Kidney tubule cell (primary cell): ENCODE measurements around the gene FOXB1.

Experiments
- DNase-seq: peaks from one replicate; pipeline ENCODE4 v3.0.0-alpha.2; 2018; ENCODE audit warnings: low spot score

The FOXB1 gene

DNA sequence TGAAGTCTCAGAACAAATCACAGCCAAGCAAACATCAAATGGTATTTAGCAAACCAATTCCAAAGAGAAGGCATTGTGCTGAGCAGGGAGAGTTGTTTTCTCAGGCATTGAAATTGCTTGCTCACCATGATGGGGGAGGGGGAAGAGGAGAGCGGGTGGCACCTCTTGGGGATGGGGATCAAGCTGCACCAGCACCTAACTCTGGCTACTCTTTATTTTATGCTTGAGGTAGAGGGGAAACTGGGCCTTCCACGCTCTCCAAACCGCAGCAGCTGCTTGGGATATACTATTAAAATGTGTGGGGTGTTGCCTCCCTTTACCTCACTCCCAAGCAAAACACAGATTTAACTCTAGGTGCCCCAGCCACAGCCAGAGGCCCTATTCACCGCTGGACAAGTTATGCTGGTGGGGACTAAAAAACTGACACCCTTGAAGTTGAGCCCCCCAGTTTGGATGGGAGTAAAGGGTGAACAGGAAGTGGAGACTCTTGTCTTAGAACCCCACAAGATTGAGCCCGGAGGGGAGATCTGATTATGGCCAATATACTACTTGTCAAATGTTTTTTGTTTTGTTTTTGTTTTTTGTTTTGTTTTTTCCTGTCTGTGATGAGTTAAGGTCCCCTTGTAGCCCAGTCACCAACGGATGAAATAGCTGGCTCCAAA lies 5.0 kb upstream of the FOXB1 start:
- DNase-seq: no peak

DNA sequence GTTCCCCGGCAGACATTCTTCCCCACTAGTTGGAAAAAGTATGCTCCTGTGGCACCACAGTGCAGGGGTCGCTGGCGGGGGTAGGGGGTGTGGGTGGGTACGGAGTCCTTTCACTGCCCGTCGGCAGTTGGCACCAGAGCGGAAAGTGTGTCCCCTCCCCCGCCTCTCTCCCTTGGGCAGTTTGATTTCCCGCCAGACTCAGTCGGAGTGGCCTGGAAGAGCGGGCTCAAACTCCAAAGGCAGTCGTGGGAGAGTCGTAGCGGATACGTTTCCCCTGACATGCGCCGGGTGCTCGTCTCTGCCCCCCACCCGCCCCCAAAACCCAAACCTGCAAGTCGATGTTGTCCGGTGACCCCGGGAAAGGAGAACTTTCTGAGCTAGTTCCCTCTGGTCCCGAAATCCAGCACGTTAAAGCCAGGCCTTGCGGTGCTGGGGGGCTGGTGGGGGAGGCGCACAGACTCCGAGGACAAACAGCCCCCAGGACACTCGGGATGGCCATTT lies 4.4 kb upstream of the FOXB1 start:
- DNase-seq: no peak

DNA sequence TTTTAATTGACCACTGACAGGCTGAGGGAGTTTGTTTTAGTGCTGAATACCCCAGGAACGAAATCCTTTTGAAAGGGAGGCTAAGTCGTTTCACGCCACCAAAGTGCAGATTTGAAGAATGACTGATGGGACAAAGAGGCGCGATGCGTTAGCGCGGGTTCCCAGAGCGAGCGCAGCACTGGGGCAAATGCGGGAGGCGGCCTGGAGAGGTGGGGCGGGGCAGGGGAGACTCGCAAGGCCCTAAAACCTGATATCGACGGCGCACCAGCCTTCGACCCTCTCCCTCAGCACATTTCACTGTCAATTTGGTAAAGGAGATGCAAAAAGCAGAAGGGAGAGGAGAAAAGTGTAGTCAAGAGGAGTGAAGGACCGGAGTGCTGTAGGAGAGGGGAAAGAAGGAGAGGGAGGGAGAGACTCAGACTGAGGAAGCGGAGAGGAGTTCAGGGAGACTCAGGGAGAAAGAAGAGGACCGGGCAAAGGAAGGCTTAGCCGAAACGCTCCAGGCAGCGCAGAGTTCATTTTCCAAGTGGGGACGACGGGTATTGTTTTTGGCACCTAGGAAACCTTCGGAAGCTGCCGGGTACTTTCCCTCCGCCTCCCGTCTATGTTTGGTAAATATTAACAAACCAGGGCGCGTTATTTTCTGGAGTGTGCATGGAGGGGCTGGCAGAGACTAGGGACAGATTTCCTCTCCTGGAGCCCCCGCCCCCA lies 3.8 kb upstream of the FOXB1 start:
- peak; percentile 37 for DNase-seq

DNA sequence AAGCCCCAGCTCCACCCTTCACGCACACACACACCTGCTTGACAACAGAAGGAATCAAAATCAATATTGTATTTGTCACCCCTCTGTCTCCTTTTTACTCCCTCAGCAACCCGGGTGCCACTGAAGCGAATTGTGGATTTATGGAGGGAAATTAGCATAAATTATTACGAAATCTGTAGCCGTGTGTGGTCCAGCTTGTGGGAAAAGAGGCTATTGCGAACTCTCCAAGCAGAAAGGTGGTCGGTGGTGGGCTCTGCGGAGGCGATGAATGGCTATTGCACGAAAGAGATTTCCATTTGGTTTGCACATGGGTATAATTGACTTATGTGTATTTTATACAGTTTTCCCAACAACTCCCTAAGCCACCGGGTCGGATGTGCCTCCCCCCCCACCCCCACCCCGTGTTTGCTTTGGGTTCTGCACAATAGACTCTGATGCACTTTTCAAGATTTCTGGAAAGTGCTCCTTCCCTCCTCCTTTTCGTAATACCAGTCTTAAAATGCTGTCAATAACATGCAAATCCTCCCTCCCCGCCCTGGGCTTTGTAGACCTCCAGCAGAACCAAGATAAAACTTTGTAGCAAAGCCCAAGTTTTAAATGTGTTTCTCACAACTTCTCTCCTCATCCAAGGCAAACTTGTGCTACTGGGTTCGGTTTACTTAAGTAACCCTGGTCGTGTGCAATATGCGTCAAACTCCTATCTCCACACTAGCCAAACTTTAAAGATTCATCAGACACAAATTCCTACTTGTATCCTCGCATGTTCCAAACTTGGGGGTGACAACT lies 3.1 kb upstream of the FOXB1 start:
- no peak for DNase-seq

DNA sequence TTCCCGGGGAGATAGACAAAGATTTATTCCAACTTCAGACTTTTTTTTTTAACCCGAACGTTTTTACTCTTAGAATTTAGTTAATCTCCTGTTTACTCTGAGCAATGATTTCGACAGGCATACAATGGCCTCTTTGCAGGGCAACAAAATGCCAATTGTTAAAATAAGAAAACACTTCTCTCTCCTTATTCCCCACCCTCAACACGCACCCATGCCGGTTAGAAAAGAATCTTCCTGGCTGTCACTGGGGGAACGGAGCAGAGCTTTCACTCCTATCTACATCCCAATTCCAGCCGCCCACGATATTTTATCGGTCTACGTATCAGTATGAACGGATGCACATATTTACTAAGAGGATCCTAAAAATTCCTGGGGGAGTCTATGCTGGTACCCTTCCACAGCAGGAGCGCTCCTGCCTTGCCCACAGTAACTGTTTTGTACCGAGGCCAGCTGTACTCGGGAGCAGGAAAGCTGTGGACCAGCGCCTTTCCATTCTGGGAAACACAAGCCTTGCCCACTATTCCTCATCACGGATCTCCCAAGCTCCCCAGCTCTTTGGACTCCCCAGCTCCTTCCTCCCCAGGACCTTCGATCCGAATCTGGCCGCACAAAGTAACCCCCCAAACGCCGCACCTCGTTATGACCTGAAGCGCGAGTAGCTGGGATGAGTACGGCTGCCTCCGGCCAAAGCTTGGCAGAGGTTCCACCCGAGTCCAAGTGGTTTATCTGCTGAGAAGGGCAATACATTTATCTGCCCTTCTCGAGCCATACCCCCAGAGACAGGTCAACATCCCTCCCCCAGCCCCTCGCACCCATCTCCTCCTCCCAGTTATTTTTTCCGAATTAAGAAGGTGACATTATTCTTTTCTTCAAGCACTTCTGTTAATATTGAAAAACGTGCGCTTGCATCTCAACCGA lies 2.2 kb upstream of the FOXB1 start:
- no peak for DNase-seq

DNA sequence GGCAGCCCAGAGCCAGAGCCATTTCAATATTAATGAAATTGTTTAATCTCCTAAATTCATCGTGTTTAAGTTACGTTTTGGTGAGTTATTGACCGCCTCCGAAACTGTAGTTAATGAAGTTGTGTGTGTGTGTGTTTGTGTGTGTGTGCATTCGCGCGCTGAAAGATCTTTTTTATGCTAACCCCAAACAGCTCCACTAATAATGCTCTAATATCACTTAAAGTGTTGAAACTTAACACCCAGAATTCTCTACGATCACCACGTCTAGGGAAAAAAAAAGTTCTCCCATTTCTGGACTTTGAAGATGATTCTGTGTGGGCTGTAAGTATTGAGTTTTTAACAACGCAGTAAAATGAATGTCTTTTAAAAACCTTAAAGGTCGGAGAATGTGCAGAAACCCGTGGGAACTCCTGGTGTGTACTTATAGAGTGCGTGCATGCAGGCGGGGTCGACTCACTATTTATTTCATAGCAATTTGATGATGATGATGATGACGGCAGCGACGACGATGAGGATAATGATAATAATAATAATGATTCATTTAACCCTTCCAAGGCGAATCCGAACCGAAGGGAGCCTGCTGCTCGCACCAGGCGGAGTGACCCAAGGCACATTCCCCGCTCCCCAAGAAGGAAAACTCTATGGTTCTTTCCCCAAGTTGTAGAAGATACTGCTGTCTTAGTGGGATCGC lies 1.4 kb upstream of the FOXB1 start:
- DNase-seq: no peak

DNA sequence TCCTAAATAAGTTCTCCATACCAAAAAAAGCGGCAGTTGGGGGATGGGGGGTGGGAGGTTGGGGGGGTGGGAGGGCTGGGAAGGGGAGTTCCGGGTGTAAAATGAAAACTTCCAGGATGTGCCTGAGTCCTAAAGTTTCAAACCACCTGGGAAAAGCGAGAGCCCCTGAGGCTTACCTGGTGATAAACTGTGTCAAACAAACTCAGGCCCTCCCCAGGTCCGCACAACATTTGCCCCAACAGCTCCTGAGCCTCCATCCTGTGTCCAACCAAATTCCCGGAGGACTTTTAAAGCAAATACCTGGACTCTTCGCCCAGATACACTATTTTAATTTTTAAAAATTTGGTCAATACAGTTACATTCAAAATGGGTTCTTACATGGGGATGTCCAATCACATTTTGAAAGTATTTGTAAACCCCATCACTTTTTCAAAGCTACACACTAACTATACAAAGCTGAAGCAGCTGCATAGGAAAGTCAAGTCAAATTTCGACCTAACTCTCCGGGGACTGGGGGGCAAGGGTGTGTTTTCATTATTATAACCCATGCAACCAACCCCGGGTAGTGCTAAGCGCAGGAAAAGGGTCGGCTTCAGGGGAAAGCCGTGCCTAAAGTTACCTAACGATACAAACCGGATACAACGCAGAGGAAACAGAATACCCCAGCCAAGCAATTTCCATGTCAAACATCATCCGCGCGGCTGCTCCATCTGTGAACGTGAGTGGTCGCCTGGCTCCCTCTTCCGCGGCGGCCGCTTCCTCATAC lies 685 bp upstream of the FOXB1 start:
- DNase-seq: no peak

DNA sequence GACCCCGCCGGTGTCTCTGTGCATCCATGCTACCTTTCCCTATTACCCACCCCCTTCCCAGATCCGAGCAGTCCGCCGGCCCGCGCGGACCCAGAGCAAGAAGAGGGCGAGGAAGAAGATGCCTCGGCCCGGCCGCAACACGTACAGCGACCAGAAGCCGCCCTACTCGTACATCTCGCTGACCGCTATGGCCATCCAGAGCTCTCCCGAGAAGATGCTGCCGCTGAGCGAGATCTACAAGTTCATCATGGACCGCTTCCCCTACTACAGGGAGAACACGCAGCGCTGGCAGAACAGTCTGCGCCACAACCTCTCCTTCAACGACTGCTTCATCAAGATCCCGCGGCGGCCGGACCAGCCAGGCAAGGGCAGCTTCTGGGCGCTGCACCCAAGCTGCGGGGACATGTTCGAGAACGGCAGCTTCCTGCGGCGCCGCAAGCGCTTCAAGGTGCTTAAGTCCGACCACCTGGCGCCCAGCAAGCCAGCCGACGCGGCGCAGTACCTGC lies 788 bp downstream of the FOXB1 start:
- DNase-seq: no peak

DNA sequence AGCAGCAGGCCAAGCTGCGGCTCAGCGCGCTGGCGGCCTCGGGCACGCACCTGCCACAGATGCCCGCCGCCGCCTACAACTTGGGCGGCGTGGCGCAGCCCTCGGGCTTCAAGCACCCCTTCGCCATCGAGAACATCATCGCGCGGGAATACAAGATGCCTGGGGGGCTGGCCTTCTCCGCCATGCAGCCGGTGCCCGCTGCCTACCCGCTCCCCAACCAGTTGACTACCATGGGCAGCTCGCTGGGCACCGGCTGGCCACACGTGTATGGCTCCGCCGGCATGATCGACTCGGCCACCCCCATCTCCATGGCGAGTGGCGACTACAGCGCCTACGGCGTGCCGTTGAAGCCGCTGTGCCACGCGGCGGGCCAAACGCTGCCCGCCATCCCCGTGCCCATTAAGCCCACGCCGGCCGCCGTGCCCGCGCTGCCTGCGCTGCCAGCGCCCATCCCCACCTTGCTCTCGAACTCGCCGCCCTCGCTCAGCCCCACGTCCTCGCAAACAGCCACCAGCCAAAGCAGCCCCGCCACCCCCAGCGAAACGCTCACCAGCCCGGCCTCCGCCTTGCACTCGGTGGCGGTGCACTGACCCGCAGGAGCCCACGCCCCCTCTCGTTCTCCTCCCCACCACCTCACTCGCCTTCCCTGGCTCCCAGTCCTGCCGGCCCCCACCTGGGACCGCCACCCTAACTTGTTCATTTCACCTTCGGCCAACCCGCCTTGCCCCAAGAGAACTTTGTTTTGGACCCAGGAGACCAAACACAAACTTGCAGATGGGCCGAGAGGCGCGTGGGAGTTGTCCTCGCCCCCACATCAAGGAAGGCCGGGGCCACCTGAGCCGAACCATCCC lies 1.5 kb downstream of the FOXB1 start:
- no peak for DNase-seq

DNA sequence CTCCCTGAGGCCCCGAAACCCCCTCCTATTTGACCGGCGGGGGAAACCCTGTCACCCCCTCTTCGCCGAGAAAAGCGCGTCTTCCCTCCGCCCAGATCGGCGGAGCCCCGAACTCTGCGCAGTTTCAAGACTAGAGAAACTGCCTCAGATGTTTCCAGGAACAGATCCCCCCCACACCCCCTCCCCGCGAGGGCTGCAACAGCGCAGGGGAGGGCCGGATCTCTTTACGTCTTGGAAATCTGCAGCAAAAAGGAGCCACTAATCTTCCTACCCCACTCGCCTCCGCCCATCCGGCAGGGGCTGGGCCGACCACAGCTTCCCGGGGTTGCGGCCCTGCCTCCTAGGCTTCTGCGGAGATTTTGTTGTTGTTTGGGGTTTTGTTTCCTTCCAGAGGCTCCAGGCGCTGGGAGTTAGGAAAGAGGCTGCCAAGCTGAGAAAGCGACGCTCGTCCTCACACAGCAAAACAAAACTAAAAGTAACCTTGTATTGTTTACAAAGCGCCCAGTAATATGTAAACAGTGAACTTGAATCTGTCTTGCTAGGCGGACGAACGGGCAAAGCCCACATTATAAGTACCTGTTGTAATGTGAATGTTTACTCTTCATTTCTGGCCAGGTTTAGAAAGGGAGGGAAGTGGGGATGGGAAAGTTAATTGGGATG lies 2.2 kb downstream of the FOXB1 start:
- DNase-seq: no peak

DNA sequence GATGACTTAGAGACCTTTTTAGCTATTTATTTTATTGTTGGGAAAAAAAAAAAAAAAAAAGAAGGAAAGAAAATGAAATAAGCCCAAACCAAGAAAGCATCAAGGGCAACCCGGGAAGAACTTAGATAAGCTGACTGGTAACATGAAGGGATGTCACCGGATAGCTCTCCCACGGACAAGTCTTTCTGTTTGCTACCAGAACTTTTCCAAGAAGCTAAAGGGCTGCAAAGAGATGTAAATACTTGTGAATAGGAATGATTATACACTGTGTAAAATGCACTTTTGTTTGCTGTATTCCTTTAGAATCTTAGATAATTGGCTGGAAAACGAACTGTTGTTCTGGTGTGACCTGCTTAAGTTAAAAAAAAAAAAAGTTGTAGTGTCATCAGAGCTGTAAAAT lies 2.8 kb downstream of the FOXB1 start:
- DNase-seq: no peak

DNA sequence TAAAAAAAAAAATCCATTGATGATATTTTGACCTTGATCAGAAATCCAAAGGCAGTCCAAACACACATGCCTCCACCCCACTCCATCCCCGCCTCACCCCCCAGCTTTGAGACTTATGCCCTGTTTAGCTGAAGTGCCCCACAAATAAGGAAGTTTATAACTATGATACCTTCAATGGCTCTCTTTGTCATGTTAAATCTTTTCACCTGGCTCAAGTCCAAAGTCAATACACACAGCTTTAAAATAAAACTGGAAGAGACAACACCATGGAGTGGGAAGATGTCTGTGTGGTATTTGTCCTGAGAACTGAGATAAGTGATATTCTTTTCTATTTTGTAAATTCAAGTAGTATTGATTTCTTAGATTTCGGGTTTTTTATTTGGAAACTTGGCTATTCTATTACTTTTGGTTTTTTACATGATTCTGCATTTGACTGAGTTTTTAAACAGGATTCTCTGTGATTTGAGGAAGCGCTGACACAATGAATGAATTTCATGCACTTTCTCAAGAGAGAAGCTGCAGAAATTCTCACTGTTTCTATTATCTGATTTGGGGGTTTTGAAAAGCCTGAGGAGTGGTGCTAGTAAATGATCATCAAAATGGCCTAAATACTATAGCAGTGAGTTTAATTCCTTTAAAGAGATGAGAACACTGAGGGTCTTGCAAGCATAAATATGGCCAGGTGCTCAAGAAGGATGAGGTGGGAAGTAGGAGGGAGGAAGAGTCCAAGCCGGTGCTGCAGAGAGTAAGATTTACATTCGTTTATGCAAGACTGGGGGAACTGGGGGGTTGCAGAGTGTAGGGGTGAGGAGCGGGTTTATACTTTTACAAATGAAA lies 5.2 kb downstream of the FOXB1 start:
- DNase-seq: no peak

DNA sequence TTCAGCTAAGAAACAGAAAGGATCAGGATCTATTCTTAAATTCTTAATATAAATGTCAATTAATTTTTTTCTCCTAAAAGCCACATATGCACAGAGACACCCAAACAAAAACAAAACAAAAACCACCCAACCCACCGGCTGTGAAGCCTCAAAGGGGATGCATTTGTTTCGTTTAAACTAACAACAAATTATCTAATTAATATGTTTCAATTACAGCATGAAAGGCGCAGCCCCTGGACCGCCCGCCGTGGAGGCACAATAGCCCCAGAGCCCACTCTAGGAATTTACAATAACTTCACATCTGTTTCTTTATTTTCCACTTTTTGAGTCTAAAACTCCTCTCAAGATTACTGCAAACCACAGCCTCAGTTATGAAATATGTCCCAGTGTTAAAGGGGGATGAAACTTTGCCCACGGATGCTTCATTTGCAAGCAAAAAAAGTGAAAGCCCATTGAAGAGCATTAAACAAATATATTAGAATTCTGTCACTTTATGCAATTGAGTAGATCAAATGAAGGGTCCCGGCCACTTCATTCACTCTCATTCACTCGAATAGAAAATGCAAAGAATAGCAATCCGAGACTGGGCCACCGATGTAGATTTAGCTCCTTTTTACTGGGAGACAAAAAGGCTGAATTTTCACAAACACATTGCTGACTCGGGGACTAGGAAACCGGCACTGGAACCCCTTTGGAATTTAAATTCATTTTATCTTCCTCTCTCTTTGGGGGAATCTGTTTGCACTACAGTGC lies 6.0 kb downstream of the FOXB1 start:
- no peak for DNase-seq

DNA sequence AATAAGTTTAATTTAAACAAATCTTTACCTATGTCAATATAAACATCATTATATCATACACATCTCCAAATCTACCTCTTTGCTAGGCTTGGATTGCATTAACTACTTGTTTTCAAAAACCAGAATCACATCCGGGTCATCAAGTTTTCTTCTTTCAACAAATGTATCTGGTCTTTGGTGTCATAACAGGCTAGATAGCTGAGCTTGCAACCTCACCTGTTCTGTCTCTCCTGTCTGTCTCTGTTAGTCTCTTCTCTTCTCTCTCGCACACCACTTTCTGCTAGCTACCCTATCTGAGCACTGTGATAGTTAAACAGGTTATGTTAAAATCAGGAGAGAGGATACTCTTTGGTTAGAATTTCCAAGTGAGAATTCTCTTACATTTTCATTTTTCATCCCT lies 6.7 kb downstream of the FOXB1 start:
- DNase-seq: no peak

DNA sequence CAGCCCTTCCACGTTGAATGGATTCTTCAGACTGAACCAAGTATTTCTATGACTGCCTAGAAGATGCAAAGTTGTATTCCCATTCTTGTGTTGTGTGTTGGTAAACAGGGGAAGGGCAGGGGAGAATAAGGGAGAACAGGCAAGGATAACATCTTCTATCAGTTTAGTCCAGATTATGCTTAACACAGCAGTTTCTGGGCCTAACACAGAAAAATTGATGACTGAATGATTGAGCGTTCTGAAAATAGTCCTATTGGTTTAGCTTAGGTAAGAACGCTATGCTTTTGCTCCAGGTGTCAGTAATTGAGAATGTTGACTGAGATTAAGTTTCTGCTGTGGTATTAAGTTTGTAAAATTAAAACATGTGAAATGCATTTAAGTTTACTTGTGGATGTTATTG lies 8.6 kb downstream of the FOXB1 start:
- DNase-seq: no peak

DNA sequence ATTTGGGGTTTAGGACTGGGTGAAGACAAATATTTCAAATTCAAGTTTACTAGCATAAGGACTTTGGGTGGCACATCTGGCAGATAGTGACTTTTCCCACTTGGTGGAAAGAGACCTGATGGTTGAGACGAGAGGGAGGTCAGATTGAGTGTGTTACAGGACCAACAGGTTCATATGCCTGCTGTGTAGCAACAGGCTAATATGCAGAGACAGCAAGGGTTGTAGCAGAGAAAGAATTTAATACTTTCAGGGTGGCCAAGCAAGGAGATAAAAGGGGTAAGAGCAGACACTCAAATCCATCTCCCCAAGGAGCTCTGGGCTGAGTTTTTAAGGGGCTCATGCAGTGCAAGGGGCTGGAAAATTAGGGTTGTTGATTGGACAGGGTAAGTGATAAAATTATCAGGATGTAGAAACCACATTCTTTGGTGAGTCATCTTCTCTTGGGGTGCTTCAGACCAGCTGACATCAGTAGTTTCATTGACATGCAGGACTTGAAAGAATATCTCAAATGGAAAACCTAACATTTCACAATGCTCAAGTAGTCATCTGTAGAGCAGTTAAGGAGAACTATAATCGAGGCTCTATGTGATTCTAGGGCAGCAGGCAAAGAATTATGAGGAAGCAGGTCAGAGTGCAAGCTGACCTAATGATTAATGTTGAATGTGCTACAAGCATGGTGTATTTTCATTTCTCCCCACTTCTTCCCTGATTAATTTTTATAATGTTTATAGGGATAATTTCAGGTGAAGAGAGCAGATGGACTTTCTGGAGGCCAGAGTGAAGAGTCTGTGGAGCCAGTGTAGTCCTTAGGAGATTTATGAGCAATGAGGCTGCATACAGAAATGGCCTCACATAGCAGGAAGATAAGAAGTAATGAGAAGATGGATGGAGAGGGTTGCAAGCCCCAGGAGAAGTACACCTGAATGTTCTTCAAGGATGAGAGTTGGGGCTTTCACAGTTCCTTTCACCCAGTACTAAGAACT lies 13.7 kb downstream of the FOXB1 start:
- DNase-seq: peak; percentile 54
